K562 (cell line): ENCODE measurements around the gene C8A.

ENCODE experiments used
- EZH2 ChIP-seq: IDR thresholded peaks from 2 replicates; pipeline ENCODE4 v1.6.1; 2012; ENCODE audit warnings: low read depth, mild to moderate bottlenecking, inconsistent platforms, low read length, borderline replicate concordance
- RAD51 ChIP-seq: fragments of 450-650 bp; IDR thresholded peaks from 2 replicates; pipeline ENCODE4 v1.7.1; 2016; ENCODE audit warnings: low read depth, mild to moderate bottlenecking, borderline replicate concordance
- TEAD4 ChIP-seq, 2 experiments: sonication (generic) in 1 of 2; formaldehyde crosslinking in 1 of 2; IDR thresholded peaks; 2 replicates each; pipeline versions ENCODE4 v1.6.1 to v1.8.0; 2012 to 2022; ENCODE audit warnings: borderline replicate concordance in 1 of 2, inconsistent platforms in 1 of 2, low read length in 1 of 2, mild to moderate bottlenecking in 1 of 2, missing genetic modification reagents in 1 of 2
- ZNF384 ChIP-seq: IDR thresholded peaks from 2 replicates; pipeline ENCODE4 v1.6.1; 2012; ENCODE audit warnings: low read depth, low read length, improper control_type of control experiment
- ZNF57 ChIP-seq: fragments of 450-650 bp; formaldehyde crosslinking; IDR thresholded peaks from 2 replicates; pipeline ENCODE4 v1.4.0; 2020; ENCODE audit warnings: mild to moderate bottlenecking, moderate library complexity
- TF ChIP-seq, protein P1 (sequence below): fragments of 250-450 bp; sonication (Bioruptor Pico); IDR thresholded peaks from 2 replicates; pipeline ENCODE4 v1.4.0; 2020; ENCODE audit warnings: mild to moderate bottlenecking, moderate library complexity

GRCh38 chr1:56957931-56958330 lies 103.3 kb downstream of the C8A start:
- no peak for TF ChIP-seq ZNF57 (CRISPR knock-in tag)
- TF ChIP-seq, protein P1, sequence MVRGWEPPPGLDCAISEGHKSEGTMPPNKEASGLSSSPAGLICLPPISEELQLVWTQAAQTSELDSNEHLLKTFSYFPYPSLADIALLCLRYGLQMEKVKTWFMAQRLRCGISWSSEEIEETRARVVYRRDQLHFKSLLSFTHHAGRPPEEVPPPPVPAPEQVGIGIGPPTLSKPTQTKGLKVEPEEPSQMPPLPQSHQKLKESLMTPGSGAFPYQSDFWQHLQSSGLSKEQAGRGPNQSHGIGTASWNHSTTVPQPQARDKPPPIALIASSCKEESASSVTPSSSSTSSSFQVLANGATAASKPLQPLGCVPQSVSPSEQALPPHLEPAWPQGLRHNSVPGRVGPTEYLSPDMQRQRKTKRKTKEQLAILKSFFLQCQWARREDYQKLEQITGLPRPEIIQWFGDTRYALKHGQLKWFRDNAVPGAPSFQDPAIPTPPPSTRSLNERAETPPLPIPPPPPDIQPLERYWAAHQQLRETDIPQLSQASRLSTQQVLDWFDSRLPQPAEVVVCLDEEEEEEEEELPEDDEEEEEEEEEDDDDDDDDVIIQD = no peak
- TF ChIP-seq ZNF384 = no peak
- no peak for TF ChIP-seq EZH2
- no peak for TF ChIP-seq RAD51
- TF ChIP-seq TEAD4 (IDR thresholded peaks at IDR 0.05; ENCODE audit: low read length) = no peak
- TF ChIP-seq TEAD4 (CRISPR knock-in tag; IDR thresholded peaks at IDR 0.05; ENCODE audit: borderline replicate concordance) = no peak
